Measurements from ENCODE around the gene TIMMDC1. TPM values are rescaled to one million over a fixed set of nuclear protein-coding genes. Genes with fewer than 3 reads are reported as not detected.

Gene TIMMDC1
- total RNA-seq, result 10 to 100 TPM; 54.9 to 79.2 TPM

GRCh38 chr3:119498186-119499011 lies at the start of gene TIMMDC1:
Gene TIMMDC1, plus strand, starts transcription at chr3:119498547. Its CDS starts 187 bp downstream, at chr3:119498734.
- Mint-ChIP-seq H3K27ac (peak within 1 kb of the TSS; percentile 98), H3K36me3 (peaks cover 9% of the 10 kb centered on the region in 2 donors), H3K9me3 (no peaks in the 10 kb centered on the region)
- ATAC-seq (peak; percentile 99), DNase-seq (ENCODE audit: low spot score in 2 of 2) (peak; percentile 97 to 98)

DNA sequence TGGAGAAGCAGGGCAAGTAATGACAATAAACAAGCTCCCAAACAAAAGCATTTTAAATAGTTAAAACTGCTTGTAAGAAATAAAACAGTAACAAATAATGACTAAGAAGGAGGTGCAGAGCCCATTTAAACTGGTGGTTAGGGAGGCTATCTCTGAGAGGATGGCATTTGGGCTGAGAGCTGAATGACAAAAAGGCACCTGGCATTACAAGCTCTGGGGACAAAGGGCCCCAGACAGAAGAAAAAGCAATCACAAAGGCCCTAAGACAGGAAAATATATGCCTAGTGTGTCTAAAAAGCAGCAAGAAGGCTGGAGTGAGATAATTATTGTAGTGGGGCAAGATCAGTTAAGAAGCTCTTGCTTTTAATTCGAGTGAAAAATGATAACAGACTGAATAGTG lies 44.5 kb upstream of the TIMMDC1 start:
- Mint-ChIP-seq H3K27ac (peak overlapping the region; percentile 35 to 52), H3K36me3 (peaks cover 6 to 21% of the 10 kb centered on the region in 2 donors), H3K9me3 (no peaks in the 10 kb centered on the region)
- ATAC-seq (no peak), DNase-seq (ENCODE audit: low spot score in 2 of 2) (no peak)

DNA sequence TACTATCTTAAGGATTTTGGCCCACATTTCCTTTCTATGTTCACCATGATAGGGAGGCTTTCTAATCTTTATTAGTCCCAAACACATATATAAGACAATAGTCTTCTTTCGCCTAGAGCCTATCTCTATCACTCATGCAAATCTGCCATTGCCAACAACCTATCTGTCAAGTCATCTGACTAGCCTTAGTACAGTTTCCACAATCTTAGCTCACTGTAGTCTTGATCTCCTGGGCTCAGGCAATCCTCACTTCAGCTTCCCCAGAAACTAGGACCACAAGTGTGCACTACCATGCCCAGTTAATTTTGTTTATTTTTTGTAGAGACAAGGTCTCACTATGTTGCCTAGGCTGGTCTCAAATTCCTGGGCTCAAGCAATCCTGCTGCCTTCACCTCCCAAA lies 41.9 kb upstream of the TIMMDC1 start:
- no peaks in the 10 kb centered on the region for H3K9me3 Mint-ChIP-seq
- no peak overlapping the region for H3K27ac Mint-ChIP-seq
- peaks cover 6 to 14% of the 10 kb centered on the region in 2 donors for H3K36me3 Mint-ChIP-seq
- DNase-seq (ENCODE audit: low spot score in 2 of 2) (no peak), ATAC-seq (no peak)

- H3K36me3 Mint-ChIP-seq, result peaks cover 6 to 14% of the 10 kb centered on the region in 2 donors
- ATAC-seq (no peak), DNase-seq (ENCODE audit: low spot score in 2 of 2) (no peak)
- no peaks in the 10 kb centered on the region for H3K9me3 Mint-ChIP-seq
- H3K27ac Mint-ChIP-seq, result no peak overlapping the region
Measured at GRCh38 chr3:119457246-119457645, 41.1 kb upstream of the TIMMDC1 start.

- Mint-ChIP-seq H3K27ac (peak within 1 kb of the TSS; percentile 99), H3K9me3 (peaks cover 3 to 4% of the 10 kb centered on the region in 2 donors), H3K36me3 (peaks cover 11 to 30% of the 10 kb centered on the region in 2 donors)
- peak; percentile 98 to 99 for DNase-seq (ENCODE audit: low spot score in 2 of 2)
- peak; percentile 88 to 91 for ATAC-seq
Measured at GRCh38 chr3:119463171-119464169, 34.9 kb upstream of the TIMMDC1 start, which contains the start of gene TMEM39A. Gene TMEM39A, minus strand, starts transcription at chr3:119463615. Its CDS starts 1,541 bp downstream, at chr3:119462074.

- peaks cover 3 to 4% of the 10 kb centered on the region in 2 donors for H3K9me3 Mint-ChIP-seq
Measured at GRCh38 chr3:119468041-119468440, 30.3 kb upstream of the TIMMDC1 start.

DNA sequence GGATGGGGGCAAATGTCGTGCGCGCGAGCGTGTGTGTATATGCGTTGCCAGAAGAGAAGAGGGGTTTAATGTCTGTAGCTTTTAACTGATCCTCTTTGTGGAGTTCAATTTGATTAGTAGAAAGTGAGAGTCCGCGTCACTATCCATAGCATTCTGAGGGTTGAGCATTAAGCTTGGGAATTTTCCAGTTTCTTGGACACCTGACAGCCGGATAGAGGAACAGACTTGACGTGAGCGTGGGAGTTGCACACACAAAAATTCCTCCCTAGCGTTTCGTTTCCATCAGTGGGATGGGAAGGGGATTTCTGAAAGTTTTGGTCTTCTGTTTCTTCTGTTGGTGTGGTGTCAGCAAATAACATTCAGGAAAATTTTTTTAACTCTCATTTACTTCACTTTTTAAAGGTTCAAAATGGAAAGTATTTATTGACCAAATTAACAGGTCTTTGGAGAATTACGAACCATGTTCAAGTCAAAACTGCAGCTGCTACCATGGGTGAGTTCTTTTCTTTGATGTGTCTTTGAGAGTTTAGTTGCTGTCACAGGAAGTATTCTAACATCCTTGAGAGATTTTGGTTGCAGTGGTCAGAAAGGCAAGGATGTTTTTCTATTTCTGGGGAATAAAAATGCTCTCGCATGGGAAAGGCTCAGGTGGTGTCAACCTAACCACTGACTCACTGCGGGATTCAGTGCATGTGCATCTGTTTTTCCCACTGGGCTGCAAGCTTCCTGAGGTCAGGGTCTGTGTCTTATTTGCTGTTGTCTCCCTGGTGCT lies 28.7 kb upstream of the TIMMDC1 start:
- DNase-seq (ENCODE audit: low spot score in 2 of 2), result no peak
- peak in 1 of 2 donors; percentile 6 for ATAC-seq
- peak overlapping the region; percentile 96 to 97 for H3K27ac Mint-ChIP-seq
- peaks cover 8 to 30% of the 10 kb centered on the region in 2 donors for H3K36me3 Mint-ChIP-seq
- no peaks in the 10 kb centered on the region for H3K9me3 Mint-ChIP-seq

More at GRCh38 chr3:119468041-119468440, 30.3 kb upstream of the TIMMDC1 start:
- DNase-seq (ENCODE audit: low spot score in 2 of 2) (no peak), ATAC-seq (no peak)
- Mint-ChIP-seq H3K27ac (peak overlapping the region; percentile 96 to 97), H3K36me3 (peaks cover 14 to 43% of the 10 kb centered on the region in 2 donors)

GRCh38 chr3:119470866-119471265 lies 27.5 kb upstream of the TIMMDC1 start:
- Mint-ChIP-seq H3K36me3 (peaks cover 8 to 30% of the 10 kb centered on the region in 2 donors), H3K9me3 (no peaks in the 10 kb centered on the region), H3K27ac (peak overlapping the region in 1 of 2 donors; percentile 58)
- DNase-seq (ENCODE audit: low spot score in 2 of 2) (no peak), ATAC-seq (no peak)

- no peaks in the 10 kb centered on the region for H3K36me3 Mint-ChIP-seq
- no peak for ATAC-seq
- no peaks in the 10 kb centered on the region for H3K9me3 Mint-ChIP-seq
- no peak overlapping the region for H3K27ac Mint-ChIP-seq
- no peak for DNase-seq (ENCODE audit: low spot score in 2 of 2)
Measured at GRCh38 chr3:119481079-119481478, 17.3 kb upstream of the TIMMDC1 start.

GRCh38 chr3:119483101-119483500 lies 15.2 kb upstream of the TIMMDC1 start:
- DNase-seq (ENCODE audit: low spot score in 2 of 2) (no peak), ATAC-seq (no peak)
- Mint-ChIP-seq H3K9me3 (no peaks in the 10 kb centered on the region), H3K36me3 (no peaks in the 10 kb centered on the region), H3K27ac (peak overlapping the region in 1 of 2 donors; percentile 63)

DNA sequence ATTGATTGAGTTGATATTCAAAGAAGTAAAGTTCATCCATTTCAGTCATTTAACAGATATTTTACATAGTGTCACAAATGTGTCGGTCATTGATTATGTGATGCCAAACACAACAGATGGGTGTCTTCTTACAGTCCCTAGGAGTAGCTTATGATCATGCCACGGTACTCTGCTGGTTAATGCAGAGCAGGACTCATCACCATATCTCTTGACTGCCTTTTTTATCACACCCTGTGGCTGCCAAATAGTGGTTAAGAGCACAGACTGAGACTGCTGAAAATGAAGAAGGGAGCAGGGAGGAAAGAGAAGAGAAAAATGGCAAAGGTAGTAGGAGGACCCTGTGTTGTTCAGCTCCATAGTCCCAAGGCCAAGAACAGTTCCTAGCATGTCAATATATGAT lies 12.8 kb upstream of the TIMMDC1 start:
- H3K27ac Mint-ChIP-seq, result peak overlapping the region in 1 of 2 donors; percentile 22
- no peak for ATAC-seq
- H3K9me3 Mint-ChIP-seq, result no peaks in the 10 kb centered on the region
- H3K36me3 Mint-ChIP-seq, result no peaks in the 10 kb centered on the region
- DNase-seq (ENCODE audit: low spot score in 2 of 2), result no peak

DNA sequence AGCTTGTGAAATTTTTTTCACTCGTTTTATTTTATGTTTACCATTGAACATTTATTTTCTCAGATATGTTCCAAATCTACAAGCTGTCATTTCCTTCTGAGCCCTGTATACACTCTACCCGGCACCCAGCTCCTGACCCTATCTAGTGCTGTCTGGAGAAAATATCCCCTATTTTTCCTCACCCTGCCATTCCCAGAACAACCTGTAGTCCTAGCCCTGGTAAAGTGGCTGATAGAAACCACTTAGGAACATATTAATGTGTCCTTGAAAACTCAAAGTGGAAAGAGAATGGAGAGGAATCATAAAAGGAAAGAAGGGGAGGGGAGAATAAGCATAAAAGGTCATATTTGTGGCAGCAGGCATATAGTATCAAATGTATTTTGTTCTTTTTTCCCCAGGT lies 8.2 kb upstream of the TIMMDC1 start:
- Mint-ChIP-seq H3K9me3 (no peaks in the 10 kb centered on the region), H3K36me3 (peaks cover 0 to 14% of the 10 kb centered on the region in 2 donors), H3K27ac (no peak overlapping the region)
- ATAC-seq, result no peak
- no peak for DNase-seq (ENCODE audit: low spot score in 2 of 2)

DNA sequence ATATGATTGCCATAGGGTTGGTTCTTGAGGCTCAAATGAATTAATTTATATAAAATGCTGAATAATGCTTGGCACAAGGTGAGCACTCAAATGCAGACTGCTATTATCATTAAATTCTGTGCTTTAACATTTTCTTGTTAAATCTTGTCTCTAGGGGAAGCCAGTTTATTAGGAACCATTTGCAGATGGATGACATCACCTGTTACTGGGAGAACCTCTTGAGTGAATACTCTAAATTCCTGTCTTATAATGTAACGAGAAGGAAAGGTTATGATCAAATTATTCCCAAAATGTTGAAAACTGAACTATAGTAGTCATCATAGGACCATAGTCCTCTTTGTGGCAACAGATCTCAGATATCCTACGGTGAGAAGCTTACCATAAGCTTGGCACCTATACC lies 6.2 kb upstream of the TIMMDC1 start:
- H3K36me3 Mint-ChIP-seq, result peaks cover 0 to 14% of the 10 kb centered on the region in 2 donors

DNA sequence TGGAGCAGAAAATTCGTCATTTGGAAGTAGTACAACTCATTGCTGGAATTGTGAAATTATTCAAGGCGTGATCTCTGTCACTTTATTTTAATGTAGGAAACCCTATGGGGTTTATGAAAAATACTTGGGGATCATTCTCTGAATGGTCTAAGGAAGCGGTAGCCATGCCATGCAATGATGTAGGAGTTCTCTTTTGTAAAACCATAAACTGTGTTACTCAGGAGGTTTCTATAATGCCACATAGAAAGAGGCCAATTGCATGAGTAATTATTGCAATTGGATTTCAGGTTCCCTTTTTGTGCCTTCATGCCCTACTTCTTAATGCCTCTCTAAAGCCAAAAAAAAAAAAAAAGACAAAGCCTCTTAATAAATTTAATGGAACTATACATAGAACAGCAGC lies 5.5 kb upstream of the TIMMDC1 start:
- peak overlapping the region in 1 of 2 donors; percentile 30 for H3K27ac Mint-ChIP-seq

More for the DNA sequence above, 6.2 kb upstream of the TIMMDC1 start:
- DNase-seq (ENCODE audit: low spot score in 2 of 2) (no peak), ATAC-seq (no peak)
- no peaks in the 10 kb centered on the region for H3K9me3 Mint-ChIP-seq
- H3K27ac Mint-ChIP-seq, result no peak overlapping the region

GRCh38 chr3:119494597-119494996 lies 3.8 kb upstream of the TIMMDC1 start:
- Mint-ChIP-seq H3K27ac (no peak overlapping the region), H3K36me3 (peaks cover 9 to 23% of the 10 kb centered on the region in 2 donors), H3K9me3 (no peaks in the 10 kb centered on the region)
- ATAC-seq (no peak), DNase-seq (ENCODE audit: low spot score in 2 of 2) (no peak)

More for the DNA sequence above, 5.5 kb upstream of the TIMMDC1 start:
- no peaks in the 10 kb centered on the region for H3K9me3 Mint-ChIP-seq
- DNase-seq (ENCODE audit: low spot score in 2 of 2) (no peak), ATAC-seq (no peak)
- peaks cover 0 to 14% of the 10 kb centered on the region in 2 donors for H3K36me3 Mint-ChIP-seq

- Mint-ChIP-seq H3K9me3 (no peaks in the 10 kb centered on the region), H3K27ac (peak overlapping the region; percentile 98), H3K36me3 (peaks cover 9 to 15% of the 10 kb centered on the region in 2 donors)
- ATAC-seq (no peak), DNase-seq (ENCODE audit: low spot score in 2 of 2) (peak in 1 of 2 donors; percentile 13)
Measured at GRCh38 chr3:119497820-119498185, 544 bp upstream of the TIMMDC1 start.

All from activated naive CD4-positive, alpha-beta T cell treated with anti-CD3 and anti-CD28 coated beads, Interleukin-2, amount 50 U/mL, for 72 hours (primary cell).